ENCODE data around the gene SLC39A12.

SLC39A12 gene

DNA sequence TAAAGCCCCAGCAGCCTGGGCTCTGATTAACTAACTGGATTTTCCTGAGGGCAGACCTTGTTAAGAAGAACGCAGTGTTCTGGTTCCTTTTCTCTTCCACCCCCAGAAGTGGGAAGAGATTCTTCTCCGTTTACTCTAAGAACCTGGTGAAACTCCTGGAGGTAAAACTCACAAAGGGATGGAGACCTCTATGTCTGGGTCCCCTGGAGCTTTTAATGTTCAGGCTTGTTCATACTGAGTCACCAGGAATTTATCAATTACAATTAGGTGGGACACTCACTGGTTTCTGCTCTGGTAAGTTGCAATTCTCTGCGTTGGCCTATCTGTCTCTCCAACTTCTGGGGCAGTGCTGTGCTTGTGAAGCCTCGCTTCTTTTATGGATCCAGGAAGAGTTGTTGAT lies 115.2 kb downstream of the SLC39A12 start:
- no peak for DNase-seq

GRCh38 chr10:18068401-18068800 lies 116.7 kb downstream of the SLC39A12 start:
- DNase-seq = no peak

DNA sequence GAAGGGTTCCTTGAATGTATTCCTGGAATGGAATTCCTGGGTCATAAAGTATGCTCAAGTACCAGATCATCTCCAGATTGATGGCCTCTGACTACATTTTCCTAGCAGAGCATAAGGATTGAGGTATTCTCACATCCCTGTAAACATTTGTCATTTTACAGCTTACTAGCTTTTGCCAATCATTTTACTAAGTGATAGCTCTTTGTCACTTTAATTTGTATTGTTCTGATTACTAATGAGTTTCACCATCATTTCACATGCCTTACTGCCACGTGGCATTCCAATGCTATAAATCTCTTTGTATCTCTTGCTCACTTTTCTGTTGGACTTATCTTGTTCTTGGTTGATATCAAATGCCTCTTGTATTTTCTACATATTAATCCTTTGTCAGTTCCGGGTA lies 119.9 kb downstream of the SLC39A12 start:
- DNase-seq = no peak

- no peak for DNase-seq
These were observed 121.6 kb downstream of the SLC39A12 start for GRCh38 chr10:18073314-18073713.

DNA sequence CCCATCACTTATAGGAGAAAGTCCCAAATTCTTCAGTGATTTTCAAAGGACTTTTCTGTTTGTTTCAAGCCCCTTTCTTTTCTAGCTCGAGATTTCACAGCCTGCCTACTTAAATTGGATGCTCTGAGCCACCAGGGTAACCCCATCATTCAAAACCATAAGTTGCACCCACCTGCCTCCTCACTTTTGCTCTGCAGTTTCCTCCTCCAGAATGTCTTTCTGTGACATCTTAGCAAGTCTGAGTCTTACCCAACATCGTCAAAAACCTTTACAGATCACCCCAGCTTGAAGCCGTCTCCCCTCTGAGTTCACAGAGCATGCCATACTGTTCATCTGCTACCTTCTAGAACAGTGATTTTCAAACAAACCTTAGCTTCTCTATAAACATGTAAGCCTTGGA lies 124.2 kb downstream of the SLC39A12 start:
- DNase-seq = no peak

DNA sequence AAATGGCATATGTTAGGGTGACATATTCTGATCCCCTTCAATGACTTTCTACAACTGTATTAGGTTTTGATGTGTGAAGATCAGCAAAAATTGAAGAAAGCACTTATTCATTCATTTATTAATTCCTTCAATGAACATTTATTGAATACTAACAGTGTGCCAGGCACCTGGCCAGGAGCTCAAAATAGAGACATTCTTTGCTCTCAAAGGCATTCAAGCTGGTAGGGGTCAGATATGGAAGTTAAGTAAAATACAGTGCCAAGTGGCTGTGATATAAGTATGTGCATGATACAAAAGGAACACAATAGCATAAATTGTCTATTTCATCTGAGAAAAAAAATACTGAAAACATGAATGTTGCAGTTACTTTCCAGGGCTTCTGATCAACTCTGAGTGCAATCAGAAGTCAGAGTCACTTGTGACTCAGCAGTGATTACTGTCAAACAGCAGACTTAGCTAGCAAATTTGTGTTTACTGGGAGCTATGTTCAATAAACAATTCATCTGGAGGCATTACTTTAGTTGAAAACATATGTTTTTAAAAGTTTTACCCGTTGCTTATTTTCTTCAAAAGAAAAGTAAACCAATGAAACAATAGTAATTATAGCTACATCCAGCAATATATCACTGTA lies 128.1 kb downstream of the SLC39A12 start:
- DNase-seq = no peak

- DNase-seq = no peak
These were observed 130.7 kb downstream of the SLC39A12 start for GRCh38 chr10:18082381-18082780.

GRCh38 chr10:18085855-18086254 lies 134.1 kb downstream of the SLC39A12 start:
- no peak for DNase-seq

- no peak for DNase-seq
These were observed 135.0 kb downstream of the SLC39A12 start for GRCh38 chr10:18086746-18087145.

DNA sequence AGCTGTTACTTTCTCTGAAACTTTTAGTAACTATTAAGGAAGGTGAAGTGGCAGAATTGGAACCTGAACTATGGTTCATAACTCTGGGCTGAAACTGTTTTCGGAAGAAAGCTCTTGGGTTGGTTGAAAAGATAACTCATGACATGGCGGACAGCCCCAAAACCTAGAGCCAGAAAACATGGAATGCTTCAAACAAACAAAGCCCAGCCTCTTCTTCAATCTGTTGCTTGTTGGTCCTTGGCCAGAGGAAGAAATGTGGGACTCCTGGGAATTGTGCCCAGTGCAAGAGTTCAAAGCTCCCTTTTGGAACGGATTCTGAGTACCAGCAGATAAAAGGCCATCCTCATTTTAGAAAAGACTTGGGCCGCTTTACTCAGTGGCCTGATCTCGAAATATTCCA lies 135.6 kb downstream of the SLC39A12 start:
- DNase-seq = no peak
